NCI-H2107 treated with DMSO at 0.1 percent for 48 hours (cell line): ENCODE results near the gene CA5A.
A peak's percentile ranks its signal among the peaks of the same experiment; 100 is the strongest.
"Not testable (repeated sequence)": the region's sequence is repeated elsewhere in the genome, so short reads cannot be mapped to it uniquely, and the experiment has no call there.

Experiments used
- DNase-seq: peaks from one replicate; lab custom pipeline; 2025; ENCODE audit not compliant: unreplicated experiment; lab: John Stamatoyannopoulos, UW

The CA5A gene

GRCh38 chr16:87949071-87949744 is 12.9 kb upstream of the CA5A start:
- DNase-seq = no peak

DNA sequence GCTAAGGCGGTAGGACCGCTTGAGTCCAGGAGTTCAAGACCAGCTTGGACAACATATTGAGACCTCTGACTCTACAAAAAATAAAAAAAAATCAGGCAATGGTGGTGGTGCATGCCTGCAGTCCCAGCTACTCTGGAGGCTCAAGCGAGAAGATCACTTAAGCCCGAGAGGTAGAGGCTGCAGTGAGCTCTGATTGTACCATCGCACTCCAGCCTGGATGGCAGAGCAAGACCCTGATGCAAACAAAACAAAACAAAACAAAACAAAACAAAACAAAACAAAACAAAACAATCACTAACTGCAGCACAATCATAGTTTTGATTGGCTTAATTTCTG is 12.4 kb upstream of the CA5A start:
- DNase-seq = no peak

GRCh38 chr16:87948119-87948545 is 11.8 kb upstream of the CA5A start:
- no peak for DNase-seq

DNA sequence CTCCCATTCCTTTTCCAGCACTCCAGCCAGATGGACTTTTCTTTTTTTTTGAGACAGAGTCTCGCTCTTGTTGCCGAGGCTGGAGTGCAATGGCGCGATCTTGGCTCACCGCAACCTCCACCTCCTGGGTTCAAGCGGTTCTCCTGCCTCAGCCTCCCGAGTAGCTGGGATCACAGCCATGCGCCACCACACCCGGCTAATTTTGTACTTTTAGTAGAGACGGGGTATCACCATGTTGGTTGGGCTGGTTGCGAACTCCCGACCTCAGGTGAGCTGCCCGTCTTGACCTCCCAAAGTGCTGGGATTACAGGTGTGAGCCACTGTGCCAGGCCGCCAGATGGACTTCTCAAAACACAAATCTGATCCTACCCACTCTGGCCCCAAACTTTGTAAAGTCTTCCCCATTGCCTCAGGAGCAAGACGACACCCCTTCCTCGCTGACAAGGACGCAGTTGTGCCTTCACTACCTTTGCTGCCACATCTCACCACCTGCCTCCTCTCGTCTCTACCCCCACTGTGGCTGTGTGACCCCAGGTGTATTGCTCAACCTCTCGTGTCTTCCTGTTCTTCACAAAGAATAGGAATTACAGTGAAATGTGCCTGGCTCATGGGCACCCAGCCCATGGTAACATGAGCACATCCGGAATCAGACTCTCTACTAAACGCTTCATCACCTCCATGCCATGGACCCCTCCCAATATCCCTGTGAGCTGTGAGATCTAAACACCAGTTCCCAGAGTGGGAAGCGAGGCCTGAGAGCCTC is 11.2 kb upstream of the CA5A start:
- peak; percentile 63 for DNase-seq

DNA sequence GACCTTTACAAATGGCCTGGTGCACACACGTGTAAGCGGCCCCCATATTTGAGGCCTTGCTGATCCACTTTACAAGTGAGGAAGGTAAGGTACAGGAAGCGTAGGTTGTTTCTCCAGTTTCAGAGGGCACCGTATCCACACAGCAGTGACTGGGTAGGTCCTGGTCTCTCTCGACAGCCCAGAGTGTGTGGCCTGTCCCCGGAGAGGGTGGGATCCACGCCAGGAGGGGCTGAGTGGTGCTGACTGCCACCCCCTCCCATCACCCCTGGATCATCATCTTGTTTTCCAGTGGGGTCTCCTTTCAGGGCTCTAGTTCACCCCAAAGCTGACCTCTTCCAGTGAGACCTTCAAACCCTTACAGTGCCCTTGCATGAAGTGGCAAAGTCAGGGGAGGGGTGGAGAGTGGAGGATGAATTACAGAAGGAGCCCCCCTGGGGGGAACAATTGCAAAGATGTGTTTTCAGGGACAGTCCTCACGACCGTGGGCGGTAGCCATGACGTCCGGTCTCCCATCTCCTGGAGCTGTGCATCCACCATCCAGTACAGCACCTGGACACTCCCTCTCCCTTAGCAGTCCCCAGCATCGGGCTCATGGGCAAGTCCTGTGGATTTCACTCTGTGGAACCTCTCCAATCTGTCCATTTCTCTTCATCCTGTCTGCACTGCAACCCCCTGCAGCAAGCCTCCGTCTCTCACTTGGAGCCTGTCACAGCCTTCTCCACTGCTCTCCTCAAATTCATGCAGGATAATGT is 10.4 kb upstream of the CA5A start:
- no peak for DNase-seq

- peak; percentile 79 for DNase-seq
Observed at GRCh38 chr16:87945351-87946042, 9.2 kb upstream of the CA5A start.

DNA sequence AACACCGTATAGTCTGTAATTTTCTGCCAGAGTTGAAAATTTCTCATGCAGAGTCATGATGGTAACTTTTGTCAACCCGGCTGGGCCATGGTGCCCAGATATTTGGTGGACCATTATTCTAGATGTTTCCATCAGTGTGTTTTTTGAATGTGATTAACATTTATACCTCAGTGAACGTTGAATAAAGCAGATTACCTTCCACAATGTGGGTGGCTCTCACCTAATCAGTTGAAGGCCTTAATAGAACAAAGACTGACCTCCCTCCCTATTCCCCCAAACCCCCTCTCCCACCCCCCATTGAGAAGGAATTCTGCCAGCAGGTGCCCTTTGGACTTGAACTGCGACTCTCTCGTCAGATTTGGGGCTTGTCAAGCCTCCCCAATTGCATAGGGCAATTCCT is 6.4 kb upstream of the CA5A start:
- no peak for DNase-seq

GRCh38 chr16:87939562-87940423 is 3.5 kb upstream of the CA5A start:
- DNase-seq = no peak

DNA sequence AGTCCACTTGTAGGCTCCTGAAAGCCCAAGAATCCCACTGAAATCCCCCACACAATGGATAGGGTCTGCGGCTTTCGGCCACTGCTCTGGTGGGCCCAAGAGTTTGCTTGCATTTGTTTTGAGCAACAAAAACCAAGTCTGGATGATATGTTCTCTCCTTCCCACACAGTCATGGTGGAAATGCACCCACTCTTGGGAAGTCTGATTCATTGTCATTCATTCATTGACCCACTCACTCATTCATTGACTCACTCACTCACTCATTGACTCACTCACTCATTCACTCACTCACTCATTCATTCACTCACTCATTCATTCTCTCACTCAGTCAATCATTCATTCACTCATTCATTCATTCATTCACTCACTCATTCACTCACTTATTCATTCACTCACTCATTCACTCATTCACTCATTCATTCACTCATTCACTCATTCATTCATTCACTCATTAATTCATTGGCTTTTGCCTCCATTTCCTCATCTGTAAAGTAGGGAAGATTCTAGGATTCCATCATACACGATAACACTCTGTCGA is 2.2 kb upstream of the CA5A start:
- DNase-seq = no peak

- not testable (repeated sequence) for DNase-seq
Observed at GRCh38 chr16:87937231-87937542, 858 bp upstream of the CA5A start.

GRCh38 chr16:87936016-87936374 is 334 bp downstream of the CA5A start:
- DNase-seq = not testable (repeated sequence)

GRCh38 chr16:87934752-87935425 is 1.4 kb downstream of the CA5A start:
- not testable (repeated sequence) for DNase-seq

GRCh38 chr16:87933140-87933495 is 3.2 kb downstream of the CA5A start:
- no peak for DNase-seq

DNA sequence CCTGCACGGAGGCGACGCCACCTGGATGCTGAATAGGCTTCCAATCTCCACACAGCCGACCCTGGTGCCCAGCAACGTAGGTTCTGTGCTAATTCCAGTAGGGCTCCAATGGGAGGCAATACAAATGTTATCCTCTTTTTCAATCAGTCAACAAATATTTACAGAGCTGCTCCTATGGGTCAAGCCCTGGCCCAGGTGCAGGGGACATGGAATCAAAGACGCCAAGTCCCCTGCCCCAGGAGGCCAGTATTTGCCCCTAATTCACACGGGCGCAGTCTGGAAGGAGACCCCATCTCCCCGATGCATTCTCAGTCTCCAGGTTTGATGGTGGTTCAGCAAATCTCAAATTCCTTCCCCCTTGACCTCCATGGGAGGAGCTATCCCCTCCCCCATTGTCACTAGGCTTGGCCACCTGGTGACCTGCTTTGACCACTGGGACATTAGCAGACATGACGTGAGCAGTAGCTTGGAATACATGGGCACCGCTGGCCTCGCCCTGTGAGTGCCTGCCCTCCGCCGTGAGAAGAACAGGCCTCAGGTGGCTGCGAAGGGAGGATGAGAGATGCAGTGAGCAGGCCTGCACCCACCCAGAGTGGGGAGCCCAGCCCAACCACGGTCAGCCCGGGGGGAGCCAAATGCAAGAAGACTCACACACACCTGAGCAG is 3.7 kb downstream of the CA5A start:
- not testable (repeated sequence) for DNase-seq

- DNase-seq = peak; percentile 29
Observed at GRCh38 chr16:87931504-87931903, 4.8 kb downstream of the CA5A start.

DNA sequence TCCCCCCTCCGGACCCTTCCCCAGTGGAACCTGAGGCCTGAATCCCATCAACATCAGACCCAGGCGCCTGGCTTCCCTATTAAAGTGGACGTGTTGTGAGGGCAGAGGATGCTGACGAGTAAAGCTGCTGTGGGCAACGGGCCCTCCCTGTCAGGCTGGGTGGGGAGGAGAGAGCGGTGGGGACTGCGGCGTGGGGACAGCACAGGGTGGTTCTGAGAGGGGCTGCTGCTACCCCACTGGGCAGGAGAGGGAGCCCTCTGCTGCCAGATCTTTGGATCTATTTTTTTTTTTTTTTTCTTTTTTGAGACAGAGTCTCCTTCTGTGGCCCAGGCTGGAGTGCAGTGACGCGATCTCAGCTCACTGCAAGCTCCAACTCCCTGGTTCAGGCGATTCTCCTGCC is 5.9 kb downstream of the CA5A start:
- no peak for DNase-seq

GRCh38 chr16:87929986-87930385 is 6.3 kb downstream of the CA5A start:
- DNase-seq = no peak

DNA sequence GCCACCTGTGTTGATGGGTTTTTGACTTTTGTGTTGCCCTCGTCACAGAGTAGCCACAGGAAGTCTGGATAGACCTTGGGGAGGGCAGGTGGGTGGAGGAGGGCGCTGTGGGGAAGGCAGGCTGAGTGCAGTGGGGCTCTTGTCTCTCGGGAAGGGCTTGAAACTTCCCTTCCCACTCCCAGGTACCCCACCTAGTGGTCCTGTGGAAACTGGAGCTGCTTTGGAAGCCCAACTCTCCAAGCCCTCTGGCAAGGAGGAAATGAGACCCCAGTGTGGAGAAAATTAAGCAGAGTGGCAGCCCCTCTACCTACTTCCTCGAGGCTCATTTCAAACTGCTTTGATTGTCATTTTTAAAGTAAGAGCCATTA is 9.2 kb downstream of the CA5A start:
- no peak for DNase-seq
